A549 (cell line): ENCODE results near the gene PPP2R5C. TPM values are rescaled to one million over a fixed set of nuclear protein-coding genes. Genes with fewer than 3 reads are reported as not detected.

Experiments used
- ATAC-seq, 2 experiments: fragments of 200-7000 bp in 1 of 2; fragments of >200 bp in 1 of 2; cut with Nextera tagmentation in 1 of 2; cut with Tn5 transposase in 1 of 2; 3 replicates each; pipeline versions ENCODE4 v1.8.0 to v1.9.1; 2018 to 2020; ENCODE audit warnings: mild to moderate bottlenecking in 1 of 2, moderate library complexity in 1 of 2
- CTCF ChIA-PET: fragments of 300-600 bp; sonication (Branson Sonifier 250); formaldehyde crosslinking; extraction: SDS; loops from one replicate; lab custom pipeline; 2021; ENCODE audit warnings: antibody characterized with exemption, inconsistent platforms; lab: Yijun Ruan, JAX
- POLR2A ChIA-PET: fragments of 350-600 bp; formaldehyde crosslinking; extraction: SDS; loops from one replicate; lab custom pipeline; 2021; ENCODE audit warnings: antibody characterized with exemption, inconsistent platforms; lab: Yijun Ruan, JAX
- DNase-seq, 2 experiments: peaks; one replicate each; pipeline versions ENCODE4 v3.0.0 to v3.0.0-alpha.2; 2011 to 2016; ENCODE audit warnings: low read depth in 1 of 2, low spot score in 1 of 2
- FAIRE-seq: peaks from 2 replicates; lab custom pipeline; 2011; peaks lifted over from hg19 to GRCh38; lab: Jason Lieb, UNC
- H3K27ac ChIP-seq, 2 experiments: fragments of >200 bp; sonication (Bioruptor Twin); formaldehyde crosslinking; 3 replicates each; pipeline ENCODE4 v1.5.1; 2016 to 2017
- H3K4me1 ChIP-seq: fragments of >200 bp; sonication (Bioruptor Twin); formaldehyde crosslinking; 3 replicates; pipeline ENCODE4 v1.6.1; 2016
- H3K4me2 ChIP-seq: fragments of >200 bp; sonication (Bioruptor Twin); formaldehyde crosslinking; 3 replicates; pipeline ENCODE4 v1.6.1; 2016
- H3K4me3 ChIP-seq: fragments of >200 bp; sonication (Bioruptor Twin); formaldehyde crosslinking; 3 replicates; pipeline ENCODE4 v1.5.1; 2016
- H3K9me3 ChIP-seq: fragments of >200 bp; sonication (Bioruptor Twin); formaldehyde crosslinking; 3 replicates; pipeline ENCODE4 v1.6.1; 2016
- CEBPB ChIP-seq, 2 experiments: fragments of >200 bp in 1 of 2; sonication (Bioruptor Twin) in 1 of 2; formaldehyde crosslinking in 1 of 2; IDR thresholded peaks; 2 replicates each; pipeline ENCODE4 v1.6.1; 2012 to 2016
- CHD2 ChIP-seq: fragments of 150-350 bp; IDR thresholded peaks from 2 replicates; pipeline ENCODE4 v1.6.1; 2014; ENCODE audit warnings: low read length; ENCODE audit not compliant: partially characterized antibody
- EHF ChIP-seq: fragments of 250-450 bp; sonication (Bioruptor Pico); IDR thresholded peaks from 2 replicates; pipeline ENCODE4 v1.5.0; 2020; ENCODE audit warnings: mild to moderate bottlenecking
- EHMT2 ChIP-seq: fragments of 200-600 bp; sonication (generic); IDR thresholded peaks from 2 replicates; pipeline ENCODE4 v1.6.1; 2016; ENCODE audit warnings: antibody characterized with exemption, low read depth, mild to moderate bottlenecking, moderate library complexity
- FOSB ChIP-seq: fragments of 250-450 bp; sonication (Bioruptor Pico); IDR thresholded peaks from 2 replicates; pipeline ENCODE4 v1.5.0; 2020; ENCODE audit warnings: mild to moderate bottlenecking, moderate library complexity
- GATA3 ChIP-seq: IDR thresholded peaks from 2 replicates; pipeline ENCODE4 v1.6.1; 2012; ENCODE audit warnings: borderline replicate concordance
- HDAC2 ChIP-seq: fragments of 200-600 bp; sonication (generic); IDR thresholded peaks from 2 replicates; pipeline ENCODE4 v1.6.1; 2016
- HOXA7 ChIP-seq: fragments of 250-450 bp; sonication (Bioruptor Pico); IDR thresholded peaks from 2 replicates; pipeline ENCODE4 v1.5.0; 2020; ENCODE audit warnings: mild to moderate bottlenecking, moderate library complexity
- JUN ChIP-seq, 2 experiments: fragments of >200 bp; sonication (Bioruptor Twin); formaldehyde crosslinking; IDR thresholded peaks; 2 replicates in 1 of 2; 3 replicates in 1 of 2; pipeline ENCODE4 v1.6.1; 2016 to 2017
- KDM1A ChIP-seq: fragments of 200-600 bp; sonication (generic); IDR thresholded peaks from 2 replicates; pipeline ENCODE4 v1.6.1; 2016; ENCODE audit warnings: low read depth, mild to moderate bottlenecking
- KDM5A ChIP-seq: fragments of 200-600 bp; sonication (generic); IDR thresholded peaks from 2 replicates; pipeline ENCODE4 v1.6.1; 2016; ENCODE audit warnings: antibody characterized with exemption, mild to moderate bottlenecking
- MAZ ChIP-seq: fragments of 150-350 bp; IDR thresholded peaks from 2 replicates; pipeline ENCODE4 v1.6.1; 2014; ENCODE audit warnings: antibody characterized with exemption, low read depth, low read length, borderline replicate concordance
- NR3C1 ChIP-seq: fragments of >200 bp; sonication (Bioruptor Twin); formaldehyde crosslinking; IDR thresholded peaks from 3 replicates; pipeline ENCODE4 v1.6.1; 2017
- RCOR1 ChIP-seq: fragments of 150-350 bp; IDR thresholded peaks from 2 replicates; pipeline ENCODE4 v1.6.1; 2014; ENCODE audit warnings: antibody characterized with exemption, low read length, low read depth
- ZC3H11A ChIP-seq: fragments of 450-650 bp; IDR thresholded peaks from 2 replicates; pipeline ENCODE4 v1.6.1; 2014; ENCODE audit warnings: antibody characterized with exemption, mild to moderate bottlenecking
- ZNF302 ChIP-seq: fragments of 250-450 bp; sonication (Bioruptor Pico); IDR thresholded peaks from 2 replicates; pipeline ENCODE4 v1.9.0; 2021; ENCODE audit warnings: inconsistent platforms, mild to moderate bottlenecking, moderate library complexity
- ZSCAN20 ChIP-seq: fragments of 250-450 bp; sonication (Bioruptor Pico); IDR thresholded peaks from 2 replicates; pipeline ENCODE4 v1.8.0; 2022; ENCODE audit warnings: mild to moderate bottlenecking, moderate library complexity
- WGBS: methylation state at CpG from one replicate; pipeline ENCODE4 v1.1.6; 2017; ENCODE audit errors: missing lambda C conversion rate; 5-methylcytosine and 5-hydroxymethylcytosine counted together
- polyA plus RNA-seq, 4 experiments: library from polyadenylated mRNA; depleted of rRNA in 3 of 4; stranded (reverse); fragments of >200 nt; fragmentation: RNase III in 1 of 4; extraction: RNeasy Plus Mini Kit Qiagen cat#74134 plus additional on column Dnase treatment in 1 of 4; gene quantifications; 2 replicates in 3 of 4; 3 replicates in 1 of 4; pipeline ENCODE4 v1.2.3, GENCODE V29; 2011 to 2017
- TF ChIP-seq, protein P1 (sequence below): fragments of 250-450 bp; sonication (Bioruptor Pico); IDR thresholded peaks from 2 replicates; pipeline ENCODE4 v1.5.0; 2020; ENCODE audit warnings: low read depth, mild to moderate bottlenecking, moderate library complexity
- TF ChIP-seq, protein P2 (sequence below): fragments of >200 bp; sonication (Bioruptor Twin); formaldehyde crosslinking; IDR thresholded peaks from 3 replicates; pipeline ENCODE4 v1.6.1; 2016
- TF ChIP-seq, protein P3 (sequence below): IDR thresholded peaks from 2 replicates; pipeline ENCODE4 v1.6.1; 2012
- TF ChIP-seq, protein P4 (sequence below): fragments of 200-600 bp; sonication (generic); IDR thresholded peaks from 2 replicates; pipeline ENCODE4 v1.6.1; 2016; ENCODE audit warnings: antibody characterized with exemption, mild to moderate bottlenecking, moderate library complexity

Gene PPP2R5C
- polyA plus RNA-seq, 2 of the 4 experiments (the other 2 are of a cell fraction), result 74.8 to 150 TPM

DNA sequence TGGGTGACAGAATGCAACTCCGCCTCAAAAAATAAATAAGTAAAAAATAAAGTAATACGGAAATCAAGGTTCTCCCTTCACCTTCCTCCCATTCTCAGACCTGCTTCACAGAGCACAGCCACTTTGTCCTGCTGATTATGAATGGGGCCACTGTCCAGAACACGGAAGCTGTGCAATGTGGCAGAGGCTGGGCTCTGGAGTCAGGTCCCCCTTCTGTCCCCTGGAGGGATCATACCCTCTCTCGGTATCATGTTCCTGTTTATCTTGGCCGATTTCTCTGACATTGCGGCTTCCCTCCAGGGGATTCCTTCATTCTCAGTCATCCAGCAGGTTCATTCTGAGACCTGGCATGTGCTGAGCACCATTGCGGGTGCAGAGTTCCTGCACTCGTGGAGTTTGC is 11.3 kb downstream of the PPP2R5C start (continued):
- TF ChIP-seq RCOR1 (no peak), HOXA7 (CRISPR knock-in tag) (no peak)
- TF ChIP-seq, protein P1, sequence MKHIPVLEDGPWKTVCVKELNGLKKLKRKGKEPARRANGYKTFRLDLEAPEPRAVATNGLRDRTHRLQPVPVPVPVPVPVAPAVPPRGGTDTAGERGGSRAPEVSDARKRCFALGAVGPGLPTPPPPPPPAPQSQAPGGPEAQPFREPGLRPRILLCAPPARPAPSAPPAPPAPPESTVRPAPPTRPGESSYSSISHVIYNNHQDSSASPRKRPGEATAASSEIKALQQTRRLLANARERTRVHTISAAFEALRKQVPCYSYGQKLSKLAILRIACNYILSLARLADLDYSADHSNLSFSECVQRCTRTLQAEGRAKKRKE (CRISPR knock-in tag), result no peak

DNA sequence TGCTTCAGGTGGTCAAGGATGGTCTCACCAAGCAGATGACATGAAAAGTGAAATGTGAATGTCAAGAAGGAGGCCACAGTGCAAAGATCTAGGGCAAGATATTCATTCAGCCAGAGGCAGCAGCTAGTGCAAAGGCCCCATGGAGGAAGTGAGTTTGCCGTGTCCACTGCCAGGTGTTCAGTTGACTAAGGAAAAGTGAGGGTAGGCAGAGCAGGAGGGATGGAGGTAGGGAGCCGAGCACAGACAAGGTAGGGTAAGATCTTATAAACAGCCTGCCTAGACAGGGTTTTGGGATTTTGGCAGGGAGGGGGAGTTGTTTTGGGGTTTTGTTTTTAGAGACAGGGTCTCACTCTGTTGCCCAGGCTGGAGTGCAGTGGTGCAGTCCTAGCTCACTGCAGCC is 11.9 kb downstream of the PPP2R5C start:
- ChIA-PET CTCF (interaction anchor here (0.6 to 1.4 kb wide), 7 partner anchors 10 to 355 kb away, joined by 3 to 8 read pairs (median 3); no protein-coding TSS in a partner anchor), POLR2A (no interaction called here)
- no peak for FAIRE-seq
- Histone ChIP-seq H3K4me3 (no peak overlapping the region), H3K4me2 (no peak overlapping the region), H3K4me1 (no peaks in the 10 kb centered on the region), H3K27ac (no peak overlapping the region), H3K9me3 (no peaks in the 10 kb centered on the region)
- 86% methylated on average over 2 of the region's 2 CpGs for WGBS
- no peak for DNase-seq
- ATAC-seq, result no peak
- TF ChIP-seq HDAC2 (no peak), FOSB (CRISPR knock-in tag) (no peak), JUN (IDR thresholded peaks at IDR 0.05) (no peak), ZSCAN20 (no peak), KDM5A (no peak), MAZ (no peak), CEBPB (IDR thresholded peaks at IDR 0.05) (no peak)

DNA sequence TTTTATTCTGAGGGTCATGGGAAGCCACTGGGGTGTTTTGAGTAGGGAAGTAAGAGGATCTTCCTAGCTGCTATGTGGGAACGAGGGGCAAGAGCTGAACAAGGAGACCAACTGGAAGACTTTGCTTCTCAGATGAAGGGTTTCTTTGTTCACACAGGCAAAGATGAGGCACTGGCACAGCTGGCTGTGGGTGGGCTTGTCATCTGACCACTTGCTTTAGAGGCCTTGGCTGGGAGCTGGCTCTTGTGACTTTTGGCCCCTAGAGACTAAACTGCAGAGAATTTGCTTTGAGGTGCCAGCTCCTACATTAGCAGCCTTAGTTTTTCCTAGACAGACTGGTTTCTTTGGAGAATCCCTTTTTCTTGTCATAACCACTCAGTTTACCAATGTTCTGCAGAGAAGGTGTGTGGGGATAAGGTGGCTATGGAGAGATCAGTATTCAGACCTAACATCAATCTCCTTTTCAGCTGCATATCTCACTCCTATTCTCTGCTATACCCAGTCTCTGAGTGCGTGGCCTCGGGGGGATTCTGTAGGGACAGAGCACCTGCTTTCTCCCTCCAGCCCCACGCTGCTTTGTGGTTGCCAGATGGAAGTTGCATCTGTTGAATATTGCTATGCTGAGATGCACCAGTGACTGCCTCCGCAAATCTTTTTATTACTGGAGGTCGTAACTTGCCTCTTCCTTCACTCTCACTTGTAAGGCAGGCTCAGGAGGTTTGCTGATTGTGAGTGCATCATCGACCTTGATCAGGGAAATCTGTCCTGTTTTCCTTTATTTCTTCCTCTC is 12.7 kb downstream of the PPP2R5C start:
- POLR2A ChIA-PET, result no interaction called here

DNA sequence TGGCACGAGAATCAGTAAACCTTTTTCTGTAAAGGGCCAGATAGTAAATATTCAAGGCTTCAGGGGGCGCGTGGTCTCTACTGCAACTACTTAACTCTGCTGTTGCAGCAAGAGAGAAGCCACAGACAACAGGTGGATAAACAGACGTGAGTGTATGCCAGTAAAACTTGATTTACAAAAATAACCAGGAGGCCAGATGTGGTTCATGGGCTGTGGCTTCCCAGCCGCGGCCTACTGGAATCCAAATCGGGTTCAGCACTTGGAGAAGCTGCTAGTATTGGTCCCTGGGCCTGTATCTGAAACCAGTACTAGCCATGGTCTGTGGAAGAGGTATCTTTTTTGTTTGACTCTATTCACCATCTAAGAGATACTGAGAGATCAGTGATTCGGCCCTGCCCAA is 13.3 kb downstream of the PPP2R5C start:
- ATAC-seq, result no peak
- Histone ChIP-seq H3K4me3 (no peak overlapping the region), H3K4me1 (no peaks in the 10 kb centered on the region), H3K4me2 (no peak overlapping the region), H3K9me3 (no peaks in the 10 kb centered on the region), H3K27ac (no peak overlapping the region)
- CTCF ChIA-PET, result no interaction called here
- POLR2A ChIA-PET, result no interaction called here
- FAIRE-seq, result no peak
- WGBS, result 69% methylated on average over 8 of the region's 8 CpGs
- DNase-seq, result no peak
- no peak for TF ChIP-seq ZNF302 (CRISPR knock-in tag)
- TF ChIP-seq, protein P2, sequence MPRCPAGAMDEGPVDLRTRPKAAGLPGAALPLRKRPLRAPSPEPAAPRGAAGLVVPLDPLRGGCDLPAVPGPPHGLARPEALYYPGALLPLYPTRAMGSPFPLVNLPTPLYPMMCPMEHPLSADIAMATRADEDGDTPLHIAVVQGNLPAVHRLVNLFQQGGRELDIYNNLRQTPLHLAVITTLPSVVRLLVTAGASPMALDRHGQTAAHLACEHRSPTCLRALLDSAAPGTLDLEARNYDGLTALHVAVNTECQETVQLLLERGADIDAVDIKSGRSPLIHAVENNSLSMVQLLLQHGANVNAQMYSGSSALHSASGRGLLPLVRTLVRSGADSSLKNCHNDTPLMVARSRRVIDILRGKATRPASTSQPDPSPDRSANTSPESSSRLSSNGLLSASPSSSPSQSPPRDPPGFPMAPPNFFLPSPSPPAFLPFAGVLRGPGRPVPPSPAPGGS, result no peak
- no peak for TF ChIP-seq ZC3H11A
- TF ChIP-seq EHF, result no peak
- no peak for TF ChIP-seq KDM1A
- TF ChIP-seq NR3C1, result no peak
- TF ChIP-seq EHMT2, result no peak
- no peak for TF ChIP-seq GATA3
- TF ChIP-seq CHD2, result no peak

More for the DNA sequence above, 12.7 kb downstream of the PPP2R5C start:
- H3K4me1 ChIP-seq, result no peaks in the 10 kb centered on the region
- TF ChIP-seq, protein P3, sequence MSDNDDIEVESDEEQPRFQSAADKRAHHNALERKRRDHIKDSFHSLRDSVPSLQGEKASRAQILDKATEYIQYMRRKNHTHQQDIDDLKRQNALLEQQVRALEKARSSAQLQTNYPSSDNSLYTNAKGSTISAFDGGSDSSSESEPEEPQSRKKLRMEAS, result no peak
- TF ChIP-seq, protein P4, sequence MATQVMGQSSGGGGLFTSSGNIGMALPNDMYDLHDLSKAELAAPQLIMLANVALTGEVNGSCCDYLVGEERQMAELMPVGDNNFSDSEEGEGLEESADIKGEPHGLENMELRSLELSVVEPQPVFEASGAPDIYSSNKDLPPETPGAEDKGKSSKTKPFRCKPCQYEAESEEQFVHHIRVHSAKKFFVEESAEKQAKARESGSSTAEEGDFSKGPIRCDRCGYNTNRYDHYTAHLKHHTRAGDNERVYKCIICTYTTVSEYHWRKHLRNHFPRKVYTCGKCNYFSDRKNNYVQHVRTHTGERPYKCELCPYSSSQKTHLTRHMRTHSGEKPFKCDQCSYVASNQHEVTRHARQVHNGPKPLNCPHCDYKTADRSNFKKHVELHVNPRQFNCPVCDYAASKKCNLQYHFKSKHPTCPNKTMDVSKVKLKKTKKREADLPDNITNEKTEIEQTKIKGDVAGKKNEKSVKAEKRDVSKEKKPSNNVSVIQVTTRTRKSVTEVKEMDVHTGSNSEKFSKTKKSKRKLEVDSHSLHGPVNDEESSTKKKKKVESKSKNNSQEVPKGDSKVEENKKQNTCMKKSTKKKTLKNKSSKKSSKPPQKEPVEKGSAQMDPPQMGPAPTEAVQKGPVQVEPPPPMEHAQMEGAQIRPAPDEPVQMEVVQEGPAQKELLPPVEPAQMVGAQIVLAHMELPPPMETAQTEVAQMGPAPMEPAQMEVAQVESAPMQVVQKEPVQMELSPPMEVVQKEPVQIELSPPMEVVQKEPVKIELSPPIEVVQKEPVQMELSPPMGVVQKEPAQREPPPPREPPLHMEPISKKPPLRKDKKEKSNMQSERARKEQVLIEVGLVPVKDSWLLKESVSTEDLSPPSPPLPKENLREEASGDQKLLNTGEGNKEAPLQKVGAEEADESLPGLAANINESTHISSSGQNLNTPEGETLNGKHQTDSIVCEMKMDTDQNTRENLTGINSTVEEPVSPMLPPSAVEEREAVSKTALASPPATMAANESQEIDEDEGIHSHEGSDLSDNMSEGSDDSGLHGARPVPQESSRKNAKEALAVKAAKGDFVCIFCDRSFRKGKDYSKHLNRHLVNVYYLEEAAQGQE, result no peak
- TF ChIP-seq, all 56 proteins: peak for 0
- Histone ChIP-seq H3K27ac (no peak overlapping the region), H3K4me3 (no peak overlapping the region), H3K4me2 (no peak overlapping the region), H3K9me3 (no peaks in the 10 kb centered on the region)
- DNase-seq (no peak), FAIRE-seq (no peak), ATAC-seq (no peak; a peak in 1 of 6 replicates)
- 75% methylated on average over 7 of the region's 7 CpGs for WGBS
- CTCF ChIA-PET, result interaction anchor here (0.6 to 1.4 kb wide), 3 partner anchors 49 to 354 kb away, joined by 3 read pairs; no protein-coding TSS in a partner anchor
